ENCODE results near the gene SLC5A4.

SLC5A4 gene

GRCh38 chr22:32181043-32181442 lies 74.1 kb downstream of the SLC5A4 start:
- TF ChIP-seq TEAD4 (IDR thresholded peaks at IDR 0.05) (no peak), EP300 (IDR thresholded peaks at IDR 0.05; ENCODE audit: borderline replicate concordance) (no peak), TAF1 (IDR thresholded peaks at IDR 0.05; ENCODE audit: low read depth) (no peak), CREB1 (IDR thresholded peaks at IDR 0.05; ENCODE audit: low read depth) (no peak), ZBTB7A (IDR thresholded peaks at IDR 0.05; ENCODE audit: low read depth) (no peak), EGR1 (IDR thresholded peaks at IDR 0.05) (no peak), RAD21 (IDR thresholded peaks at IDR 0.05; ENCODE audit: low read depth) (no peak), FOXM1 (IDR thresholded peaks at IDR 0.05; ENCODE audit: borderline replicate concordance, low read depth) (no peak), TCF12 (IDR thresholded peaks at IDR 0.05; ENCODE audit: low read depth) (no peak), NFIC (IDR thresholded peaks at IDR 0.05) (no peak), CEBPB (IDR thresholded peaks at IDR 0.05) (no peak), MAX (IDR thresholded peaks at IDR 0.05) (no peak)
- TF ChIP-seq, protein P1, sequence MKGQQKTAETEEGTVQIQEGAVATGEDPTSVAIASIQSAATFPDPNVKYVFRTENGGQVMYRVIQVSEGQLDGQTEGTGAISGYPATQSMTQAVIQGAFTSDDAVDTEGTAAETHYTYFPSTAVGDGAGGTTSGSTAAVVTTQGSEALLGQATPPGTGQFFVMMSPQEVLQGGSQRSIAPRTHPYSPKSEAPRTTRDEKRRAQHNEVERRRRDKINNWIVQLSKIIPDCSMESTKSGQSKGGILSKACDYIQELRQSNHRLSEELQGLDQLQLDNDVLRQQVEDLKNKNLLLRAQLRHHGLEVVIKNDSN (IDR thresholded peaks at IDR 0.05), result no peak

DNA sequence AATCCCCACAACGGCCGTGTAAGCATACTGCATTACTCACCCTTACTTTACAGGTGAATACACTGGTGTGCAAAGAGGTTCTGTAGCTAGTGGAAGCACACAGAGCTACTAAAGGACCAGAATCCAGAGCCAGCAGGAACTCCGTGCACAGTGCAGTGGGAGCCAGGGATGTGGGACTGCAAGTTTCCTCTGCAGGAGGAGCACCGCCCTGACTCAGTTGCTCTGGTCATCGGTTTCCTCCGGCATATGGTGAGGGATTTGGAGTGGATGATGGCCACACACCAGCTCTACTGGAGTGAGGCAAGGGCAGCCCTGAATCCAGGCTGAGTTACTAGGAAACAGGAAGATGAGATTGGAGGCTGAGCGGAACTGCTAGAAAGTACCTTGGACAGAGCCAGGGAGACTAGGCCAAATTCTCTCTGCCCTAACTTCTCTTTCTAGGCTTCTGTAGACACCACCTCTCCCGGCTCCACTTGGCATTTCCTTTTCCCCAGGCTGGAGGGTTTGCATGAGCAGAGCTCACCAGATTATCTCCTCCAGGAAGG lies 77.9 kb downstream of the SLC5A4 start:
- TF ChIP-seq, protein P2, sequence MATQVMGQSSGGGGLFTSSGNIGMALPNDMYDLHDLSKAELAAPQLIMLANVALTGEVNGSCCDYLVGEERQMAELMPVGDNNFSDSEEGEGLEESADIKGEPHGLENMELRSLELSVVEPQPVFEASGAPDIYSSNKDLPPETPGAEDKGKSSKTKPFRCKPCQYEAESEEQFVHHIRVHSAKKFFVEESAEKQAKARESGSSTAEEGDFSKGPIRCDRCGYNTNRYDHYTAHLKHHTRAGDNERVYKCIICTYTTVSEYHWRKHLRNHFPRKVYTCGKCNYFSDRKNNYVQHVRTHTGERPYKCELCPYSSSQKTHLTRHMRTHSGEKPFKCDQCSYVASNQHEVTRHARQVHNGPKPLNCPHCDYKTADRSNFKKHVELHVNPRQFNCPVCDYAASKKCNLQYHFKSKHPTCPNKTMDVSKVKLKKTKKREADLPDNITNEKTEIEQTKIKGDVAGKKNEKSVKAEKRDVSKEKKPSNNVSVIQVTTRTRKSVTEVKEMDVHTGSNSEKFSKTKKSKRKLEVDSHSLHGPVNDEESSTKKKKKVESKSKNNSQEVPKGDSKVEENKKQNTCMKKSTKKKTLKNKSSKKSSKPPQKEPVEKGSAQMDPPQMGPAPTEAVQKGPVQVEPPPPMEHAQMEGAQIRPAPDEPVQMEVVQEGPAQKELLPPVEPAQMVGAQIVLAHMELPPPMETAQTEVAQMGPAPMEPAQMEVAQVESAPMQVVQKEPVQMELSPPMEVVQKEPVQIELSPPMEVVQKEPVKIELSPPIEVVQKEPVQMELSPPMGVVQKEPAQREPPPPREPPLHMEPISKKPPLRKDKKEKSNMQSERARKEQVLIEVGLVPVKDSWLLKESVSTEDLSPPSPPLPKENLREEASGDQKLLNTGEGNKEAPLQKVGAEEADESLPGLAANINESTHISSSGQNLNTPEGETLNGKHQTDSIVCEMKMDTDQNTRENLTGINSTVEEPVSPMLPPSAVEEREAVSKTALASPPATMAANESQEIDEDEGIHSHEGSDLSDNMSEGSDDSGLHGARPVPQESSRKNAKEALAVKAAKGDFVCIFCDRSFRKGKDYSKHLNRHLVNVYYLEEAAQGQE (IDR thresholded peaks at IDR 0.05; ENCODE audit: low read depth), result peak; percentile 87
- TF ChIP-seq CREB1 (IDR thresholded peaks at IDR 0.05; ENCODE audit: low read depth) (no peak), RAD21 (IDR thresholded peaks at IDR 0.05; ENCODE audit: low read depth) (no peak)

- TF ChIP-seq TAF1 (IDR thresholded peaks at IDR 0.05; ENCODE audit: low read depth) (no peak), RAD21 (IDR thresholded peaks at IDR 0.05; ENCODE audit: low read depth) (no peak), TEAD4 (IDR thresholded peaks at IDR 0.05) (no peak)
Measured at GRCh38 chr22:32175683-32176644, 79.2 kb downstream of the SLC5A4 start.

DNA sequence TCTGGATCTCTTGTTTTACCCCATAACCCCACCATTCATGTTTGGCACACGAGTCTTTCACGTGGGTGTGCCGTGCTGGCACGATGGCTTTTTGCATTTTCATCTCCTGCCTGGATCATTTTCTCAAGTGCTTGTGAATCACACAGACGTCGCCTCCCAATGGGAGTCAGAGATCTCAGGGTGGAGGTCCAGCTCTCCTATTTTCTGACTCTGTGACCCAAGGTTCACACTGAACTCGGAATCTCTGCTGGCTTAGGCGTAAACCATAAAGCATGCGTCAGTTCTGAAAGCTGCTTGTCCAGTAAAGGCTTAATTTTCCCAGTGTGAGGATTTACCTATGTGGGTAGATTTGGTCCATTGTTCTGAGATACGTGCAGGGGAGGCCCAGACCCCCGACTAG lies 80.0 kb downstream of the SLC5A4 start:
- TF ChIP-seq YY1 (IDR thresholded peaks at IDR 0.05; ENCODE audit: low read depth) (no peak), TAF1 (IDR thresholded peaks at IDR 0.05; ENCODE audit: low read depth) (no peak), NFIC (IDR thresholded peaks at IDR 0.05) (no peak)
- TF ChIP-seq, protein P2 (IDR thresholded peaks at IDR 0.05; ENCODE audit: low read depth), result no peak

Measured in Ishikawa (cell line).